ENCODE measurements around the gene DNAI1.

DNA sequence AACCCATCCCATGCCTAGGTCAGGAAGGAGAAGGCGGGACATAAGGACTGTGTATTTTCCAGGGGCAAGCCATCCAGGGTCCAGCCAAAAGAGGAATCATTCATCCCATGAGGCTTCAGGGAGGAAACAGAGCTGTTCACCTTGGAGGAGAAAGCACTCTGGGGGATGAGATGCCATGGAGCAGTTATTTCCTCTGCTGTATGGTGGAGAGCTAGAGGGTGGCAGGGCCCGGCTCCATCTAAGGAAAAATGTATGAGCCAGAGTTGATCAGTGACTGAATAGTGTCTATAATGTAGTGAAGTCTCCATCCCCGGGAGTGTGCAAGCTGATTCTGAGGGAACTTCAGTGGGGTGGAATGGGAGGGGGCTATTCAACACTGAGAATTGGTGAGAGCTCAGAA lies 56.2 kb downstream of the DNAI1 start:
- TF ChIP-seq, protein P1, sequence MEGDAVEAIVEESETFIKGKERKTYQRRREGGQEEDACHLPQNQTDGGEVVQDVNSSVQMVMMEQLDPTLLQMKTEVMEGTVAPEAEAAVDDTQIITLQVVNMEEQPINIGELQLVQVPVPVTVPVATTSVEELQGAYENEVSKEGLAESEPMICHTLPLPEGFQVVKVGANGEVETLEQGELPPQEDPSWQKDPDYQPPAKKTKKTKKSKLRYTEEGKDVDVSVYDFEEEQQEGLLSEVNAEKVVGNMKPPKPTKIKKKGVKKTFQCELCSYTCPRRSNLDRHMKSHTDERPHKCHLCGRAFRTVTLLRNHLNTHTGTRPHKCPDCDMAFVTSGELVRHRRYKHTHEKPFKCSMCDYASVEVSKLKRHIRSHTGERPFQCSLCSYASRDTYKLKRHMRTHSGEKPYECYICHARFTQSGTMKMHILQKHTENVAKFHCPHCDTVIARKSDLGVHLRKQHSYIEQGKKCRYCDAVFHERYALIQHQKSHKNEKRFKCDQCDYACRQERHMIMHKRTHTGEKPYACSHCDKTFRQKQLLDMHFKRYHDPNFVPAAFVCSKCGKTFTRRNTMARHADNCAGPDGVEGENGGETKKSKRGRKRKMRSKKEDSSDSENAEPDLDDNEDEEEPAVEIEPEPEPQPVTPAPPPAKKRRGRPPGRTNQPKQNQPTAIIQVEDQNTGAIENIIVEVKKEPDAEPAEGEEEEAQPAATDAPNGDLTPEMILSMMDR (IDR thresholded peaks at IDR 0.05; ENCODE audit: borderline replicate concordance, extremely low read depth, low read length, poor library complexity, severe bottlenecking): no peak
- no peak for TF ChIP-seq EZH2 (IDR thresholded peaks at IDR 0.05; ENCODE audit: borderline replicate concordance, low read depth, low read length, severe bottlenecking)

All from DND-41 (cell line).